HG03025 (cell line): ENCODE results near the gene EGFR.

Experiments
- ATAC-seq: cut with Tn5 transposase; IDR thresholded peaks from one replicate; pipeline ENCODE4 v1.9.1; 2021; ENCODE audit warnings: mild to moderate bottlenecking, moderate library complexity; ENCODE audit not compliant: unreplicated experiment, low FRiP score

Gene EGFR

GRCh38 chr7:55120074-55120473 is 101.3 kb downstream of the EGFR start:
- no peak for ATAC-seq

- ATAC-seq = no peak
These were observed 101.8 kb downstream of the EGFR start for GRCh38 chr7:55120501-55121198.

- ATAC-seq = no peak
These were observed 102.4 kb downstream of the EGFR start for GRCh38 chr7:55121249-55121648.

- no peak for ATAC-seq
These were observed 103.4 kb downstream of the EGFR start for GRCh38 chr7:55122263-55122662.

- no peak for ATAC-seq
These were observed 106.4 kb downstream of the EGFR start for GRCh38 chr7:55124989-55125875.

- no peak for ATAC-seq
These were observed 108.3 kb downstream of the EGFR start for GRCh38 chr7:55127135-55127551.

GRCh38 chr7:55127622-55128081 is 108.8 kb downstream of the EGFR start:
- no peak for ATAC-seq

GRCh38 chr7:55128693-55129394 is 110.0 kb downstream of the EGFR start:
- no peak for ATAC-seq

- no peak for ATAC-seq
These were observed 111.0 kb downstream of the EGFR start for GRCh38 chr7:55129541-55130394.

- peak; percentile 48 for ATAC-seq
These were observed 111.8 kb downstream of the EGFR start for GRCh38 chr7:55130395-55131141.

- ATAC-seq = no peak
These were observed 112.5 kb downstream of the EGFR start for GRCh38 chr7:55131142-55131929.

GRCh38 chr7:55132550-55132889 is 113.7 kb downstream of the EGFR start:
- no peak for ATAC-seq

GRCh38 chr7:55132890-55133551 is 114.2 kb downstream of the EGFR start:
- ATAC-seq = no peak

GRCh38 chr7:55133630-55134358 is 115.0 kb downstream of the EGFR start:
- ATAC-seq = no peak

GRCh38 chr7:55134359-55134725 is 115.5 kb downstream of the EGFR start:
- no peak for ATAC-seq

- ATAC-seq = no peak
These were observed 116.0 kb downstream of the EGFR start for GRCh38 chr7:55134786-55135185.

GRCh38 chr7:55135462-55135861 is 116.6 kb downstream of the EGFR start:
- ATAC-seq = no peak

GRCh38 chr7:55138663-55139062 is 119.8 kb downstream of the EGFR start:
- no peak for ATAC-seq
